Spinal cord (tissue), 10 donors: Measurements from ENCODE around the gene NCLN. TPM values are rescaled to one million over a fixed set of nuclear protein-coding genes. Genes with fewer than 3 reads are reported as not detected.
"Not testable (repeated sequence)": the region's sequence is repeated elsewhere in the genome, so short reads cannot be mapped to it uniquely, and the experiment has no call there.

ENCODE experiments used
- DNase-seq, 6 donors: peaks; one replicate each; pipeline versions ENCODE4 v3.0.0 to v3.0.0-alpha.2; 2013 to 2015; ENCODE audit warnings: low spot score in 6 of 6, low read depth in 4 of 6
- H3K27ac ChIP-seq: one replicate; pipeline ENCODE4 v1.5.1; 2013; ENCODE audit warnings: low read depth, low read length, control low read depth
- H3K27me3 ChIP-seq: one replicate; pipeline ENCODE4 v1.6.1; 2013; ENCODE audit warnings: low read length; ENCODE audit not compliant: control insufficient read depth, insufficient read depth
- H3K36me3 ChIP-seq: one replicate; pipeline ENCODE4 v1.6.1; 2013; ENCODE audit warnings: low read length; ENCODE audit not compliant: control insufficient read depth, insufficient read depth
- H3K4me1 ChIP-seq: one replicate; pipeline ENCODE4 v1.6.1; 2013; ENCODE audit warnings: low read length; ENCODE audit not compliant: control insufficient read depth, insufficient read depth
- H3K4me3 ChIP-seq: one replicate; pipeline ENCODE4 v1.5.1; 2013; ENCODE audit warnings: low read depth, low read length, control low read depth
- H3K9me3 ChIP-seq: one replicate; pipeline ENCODE4 v1.6.1; 2013; ENCODE audit warnings: low read length; ENCODE audit not compliant: control insufficient read depth, insufficient read depth
- WGBS: methylation state at CpG from one replicate; pipeline ENCODE4 v1.1.5; 2013; ENCODE audit warnings: missing lambda C conversion rate; ENCODE audit not compliant: insufficient coverage; 5-methylcytosine and 5-hydroxymethylcytosine counted together
- polyA plus RNA-seq, 2 donors: library from polyadenylated mRNA; unstranded; fragments of 120-200 nt; gene quantifications; one replicate each; pipeline ENCODE4 v1.2.1, GENCODE V29; 2013; ENCODE audit not compliant: insufficient read length in 2 of 2
- total RNA-seq, 2 donors: library from RNA; depleted of rRNA in 1 of 2; stranded (reverse); fragments of 120-200 nt in 1 of 2; fragments of >200 nt in 1 of 2; gene quantifications; one replicate each; pipeline versions ENCODE4 v1.2.3 to v1.2.4, GENCODE V29; 2013 to 2014
- donor health status: healthy.

Gene NCLN
- total and polyA plus RNA-seq, 4 donors, result 12.1 to 55.4 (median 31.2) TPM

DNA sequence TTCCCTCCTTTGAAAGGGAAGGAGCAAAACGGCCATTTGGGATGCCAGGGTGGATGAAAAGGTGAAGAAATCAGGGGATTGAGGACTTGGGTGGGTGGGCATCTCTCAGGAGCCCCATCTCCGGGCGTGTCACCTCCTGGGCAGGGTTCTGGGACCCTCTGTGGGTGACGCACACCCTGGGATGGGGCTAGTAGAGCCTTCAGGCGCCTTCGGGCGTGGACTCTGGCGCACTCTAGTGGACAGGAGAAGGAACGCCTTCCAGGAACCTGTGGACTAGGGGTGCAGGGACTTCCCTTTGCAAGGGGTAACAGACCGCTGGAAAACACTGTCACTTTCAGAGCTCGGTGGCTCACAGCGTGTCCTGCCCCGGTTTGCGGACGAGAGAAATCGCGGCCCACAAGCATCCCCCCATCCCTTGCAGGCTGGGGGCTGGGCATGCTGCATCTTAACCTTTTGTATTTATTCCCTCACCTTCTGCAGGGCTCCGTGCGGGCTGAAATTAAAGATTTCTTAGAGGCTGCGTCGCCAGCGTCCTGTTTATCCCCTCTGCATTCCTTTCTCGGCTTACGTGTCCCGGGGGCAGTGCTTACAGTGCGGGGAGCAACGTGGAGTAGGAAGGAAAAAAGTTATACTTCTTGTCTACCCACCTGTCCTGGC is 22.4 kb upstream of the NCLN start:
- Histone ChIP-seq H3K4me3 (no peak overlapping the region), H3K36me3 (no peaks in the 10 kb centered on the region), H3K27ac (no peak overlapping the region), H3K9me3 (no peaks in the 10 kb centered on the region), H3K4me1 (peaks cover 8% of the 10 kb centered on the region), H3K27me3 (no peaks in the 10 kb centered on the region)
- DNase-seq, result peak in 5 of 6 donors; percentile 17 to 89 (median 50)
- WGBS, result 16% methylated on average over 21 of the region's 27 CpGs

DNA sequence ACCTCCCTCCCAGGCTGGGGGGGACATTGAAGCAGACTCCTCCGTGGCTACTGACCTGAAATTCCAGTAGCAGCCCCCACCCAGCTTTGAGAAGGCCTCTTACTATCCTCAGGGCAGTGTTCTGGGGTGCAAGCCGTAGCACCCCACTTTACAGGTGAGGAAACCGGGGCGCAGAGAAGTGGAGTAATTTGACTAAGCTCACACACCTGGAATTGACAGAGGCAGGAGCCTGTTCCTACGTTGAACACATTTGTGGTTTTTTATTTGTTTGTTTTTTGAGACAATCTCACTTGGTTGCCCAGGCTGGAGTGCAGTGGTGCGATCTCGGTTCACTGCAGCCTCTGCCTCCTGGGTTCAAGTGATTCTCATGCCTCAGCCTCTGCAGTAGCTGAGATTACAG is 21.8 kb upstream of the NCLN start:
- WGBS, result 66% methylated on average over 4 of the region's 7 CpGs
- no peak for DNase-seq
- Histone ChIP-seq H3K27ac (no peak overlapping the region), H3K27me3 (no peaks in the 10 kb centered on the region), H3K4me3 (no peak overlapping the region), H3K4me1 (peaks cover 8% of the 10 kb centered on the region), H3K36me3 (no peaks in the 10 kb centered on the region), H3K9me3 (no peaks in the 10 kb centered on the region)

DNA sequence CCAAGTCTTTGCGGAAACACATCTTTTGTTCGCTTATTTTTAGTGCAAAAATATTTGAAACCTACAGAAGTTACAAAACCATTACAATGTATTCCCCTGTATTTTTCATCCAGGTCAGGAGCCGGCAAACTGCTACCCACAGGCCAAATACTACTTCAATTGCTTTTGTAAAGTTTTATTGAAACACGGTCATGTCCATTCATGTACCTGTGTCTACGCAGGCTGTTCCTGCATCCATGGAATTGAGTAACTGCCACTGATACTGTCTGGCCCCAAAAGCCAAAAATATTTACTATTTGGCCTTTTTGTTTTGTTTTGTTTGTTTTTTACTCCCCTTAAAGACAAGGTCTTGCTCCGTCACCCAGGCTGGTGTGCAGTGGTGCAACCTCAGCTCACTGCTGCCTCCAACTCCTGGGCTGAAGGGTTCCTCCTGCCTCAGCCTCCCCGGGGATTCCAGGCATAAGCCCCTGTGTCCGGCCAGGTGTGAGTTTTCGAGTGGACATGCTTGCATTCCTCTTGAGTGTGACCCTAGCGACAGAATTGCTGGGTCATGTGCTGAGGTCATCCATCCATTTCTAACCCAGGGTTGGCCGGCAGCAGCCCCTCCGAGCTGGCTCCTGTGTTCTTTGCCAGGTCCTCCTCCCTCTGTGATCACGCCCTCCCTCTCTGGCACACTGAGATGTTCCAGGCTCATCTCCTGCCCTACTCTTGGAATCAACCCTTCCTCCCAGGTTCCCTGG is 18.0 kb upstream of the NCLN start:
- Histone ChIP-seq H3K4me1 (peaks cover 8% of the 10 kb centered on the region), H3K27ac (no peak overlapping the region), H3K4me3 (no peak overlapping the region), H3K27me3 (no peaks in the 10 kb centered on the region), H3K36me3 (no peaks in the 10 kb centered on the region), H3K9me3 (no peaks in the 10 kb centered on the region)
- WGBS, result 70% methylated on average over 11 of the region's 13 CpGs
- no peak for DNase-seq

DNA sequence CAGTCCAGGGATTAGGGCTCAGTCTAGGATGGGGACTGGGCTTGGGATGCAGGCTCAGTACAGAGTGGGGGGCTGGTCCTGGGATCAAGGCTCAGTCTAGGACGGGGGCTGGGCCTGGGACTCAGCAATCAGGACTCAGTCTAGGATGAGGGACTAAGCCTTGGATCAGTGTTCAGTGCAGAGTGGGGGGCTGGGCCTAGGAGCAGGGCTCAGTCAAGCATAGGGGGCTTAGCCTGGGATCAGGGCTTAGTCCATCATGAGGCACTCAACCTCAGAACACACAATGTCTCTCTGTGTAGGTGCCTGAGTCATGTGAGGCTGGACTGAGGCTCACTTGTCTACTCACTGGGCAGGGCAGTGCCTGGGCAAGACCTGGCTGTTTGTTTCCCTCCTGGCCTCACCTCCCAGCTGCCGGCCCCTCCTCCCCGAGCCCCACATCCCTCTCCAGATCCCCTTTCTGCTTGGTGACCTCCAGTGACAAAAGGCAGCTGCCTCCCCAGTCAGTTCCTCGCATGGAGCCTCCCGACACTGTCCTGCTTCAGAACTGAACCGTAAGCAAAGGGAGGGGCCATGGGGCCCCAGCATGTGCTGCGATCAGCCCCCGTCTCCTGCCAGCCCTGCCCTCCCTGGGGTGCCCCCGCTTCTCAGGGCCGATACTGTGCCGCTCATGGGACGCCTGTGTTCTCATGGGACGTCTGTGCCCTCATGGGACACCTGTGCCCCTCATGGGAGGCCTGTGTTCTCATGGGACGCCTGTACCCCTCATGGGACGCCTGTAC is 13.6 kb upstream of the NCLN start:
- 92% methylated on average over 15 of the region's 15 CpGs for WGBS
- H3K27me3 ChIP-seq, result no peaks in the 10 kb centered on the region
- H3K9me3 ChIP-seq, result no peaks in the 10 kb centered on the region

DNA sequence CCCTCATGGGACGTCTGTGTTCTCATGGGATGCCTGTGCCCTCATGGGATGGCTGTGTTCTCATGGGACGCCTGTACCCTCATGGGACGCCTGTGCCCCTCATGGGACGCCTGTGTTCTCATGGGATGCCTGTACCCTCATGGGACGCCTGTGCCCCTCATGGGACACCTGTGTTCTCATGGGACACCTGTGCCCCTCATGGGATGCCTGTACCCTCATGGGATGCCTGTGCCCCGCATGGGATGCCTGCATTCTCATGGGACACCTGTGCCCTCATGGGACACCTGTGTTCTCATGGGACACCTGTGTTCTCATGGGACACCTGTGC is 13.1 kb upstream of the NCLN start:
- not testable (repeated sequence) for H3K4me1 ChIP-seq, DNase-seq
- 82% methylated on average over 6 of the region's 6 CpGs for WGBS

More for the DNA sequence above, 13.6 kb upstream of the NCLN start:
- Histone ChIP-seq H3K36me3 (no peaks in the 10 kb centered on the region), H3K4me1 (no peaks in the 10 kb centered on the region), H3K27ac (no peak overlapping the region), H3K4me3 (no peak overlapping the region)
- no peak for DNase-seq

DNA sequence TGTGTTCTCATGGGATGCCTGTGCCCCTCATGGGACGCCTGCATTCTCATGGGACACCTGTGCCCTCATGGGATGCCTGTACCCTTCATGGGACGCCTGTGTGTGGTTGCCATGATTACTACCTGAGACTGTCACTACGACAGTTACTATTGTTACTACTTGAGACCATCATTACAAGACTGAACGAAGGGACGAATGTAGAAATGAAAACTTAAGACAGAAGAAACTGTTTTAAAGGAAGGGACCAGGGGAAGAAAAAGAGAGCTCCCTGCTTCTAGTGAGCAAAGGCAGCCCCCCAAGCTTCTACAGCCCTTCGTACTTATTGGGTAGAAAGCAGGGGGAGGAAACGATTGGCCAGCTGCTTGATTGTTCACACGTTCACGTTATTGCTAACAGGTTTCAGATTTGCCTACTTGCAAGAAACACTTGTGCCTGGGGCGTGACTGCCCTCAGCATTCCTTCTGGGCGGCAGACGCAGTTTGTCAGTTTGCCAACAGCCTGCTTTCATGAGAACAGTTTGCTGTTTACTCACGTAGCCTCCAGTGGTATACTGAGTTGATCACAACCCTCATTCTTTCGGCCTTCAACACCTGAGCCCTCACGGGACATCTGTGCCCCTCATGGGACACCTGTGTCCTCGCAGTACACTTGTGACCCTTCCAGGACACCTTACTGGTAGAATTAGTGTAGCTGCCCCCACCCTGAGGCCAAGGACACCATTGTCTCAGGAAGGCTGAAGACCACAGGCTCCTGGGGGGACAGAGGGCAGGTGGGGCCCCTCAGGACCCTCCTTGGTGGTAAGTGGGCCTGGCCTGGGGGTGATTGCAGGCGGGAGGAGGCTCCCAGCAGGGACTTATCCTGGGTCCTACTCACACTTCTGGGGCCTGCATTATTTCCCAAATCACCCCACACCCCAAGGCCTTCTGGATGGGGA is 9.7 kb upstream of the NCLN start:
- H3K27ac ChIP-seq, result no peak overlapping the region
- DNase-seq, result no peak
- H3K9me3 ChIP-seq, result no peaks in the 10 kb centered on the region
- H3K36me3 ChIP-seq, result no peaks in the 10 kb centered on the region
- no peak overlapping the region for H3K4me3 ChIP-seq
- no peaks in the 10 kb centered on the region for H3K4me1 ChIP-seq
- 75% methylated on average over 12 of the region's 17 CpGs for WGBS
- no peaks in the 10 kb centered on the region for H3K27me3 ChIP-seq

More for the DNA sequence above, 13.1 kb upstream of the NCLN start:
- H3K9me3 ChIP-seq, H3K4me3 ChIP-seq, H3K36me3 ChIP-seq, H3K27me3 ChIP-seq, H3K27ac ChIP-seq: not testable (repeated sequence)

DNA sequence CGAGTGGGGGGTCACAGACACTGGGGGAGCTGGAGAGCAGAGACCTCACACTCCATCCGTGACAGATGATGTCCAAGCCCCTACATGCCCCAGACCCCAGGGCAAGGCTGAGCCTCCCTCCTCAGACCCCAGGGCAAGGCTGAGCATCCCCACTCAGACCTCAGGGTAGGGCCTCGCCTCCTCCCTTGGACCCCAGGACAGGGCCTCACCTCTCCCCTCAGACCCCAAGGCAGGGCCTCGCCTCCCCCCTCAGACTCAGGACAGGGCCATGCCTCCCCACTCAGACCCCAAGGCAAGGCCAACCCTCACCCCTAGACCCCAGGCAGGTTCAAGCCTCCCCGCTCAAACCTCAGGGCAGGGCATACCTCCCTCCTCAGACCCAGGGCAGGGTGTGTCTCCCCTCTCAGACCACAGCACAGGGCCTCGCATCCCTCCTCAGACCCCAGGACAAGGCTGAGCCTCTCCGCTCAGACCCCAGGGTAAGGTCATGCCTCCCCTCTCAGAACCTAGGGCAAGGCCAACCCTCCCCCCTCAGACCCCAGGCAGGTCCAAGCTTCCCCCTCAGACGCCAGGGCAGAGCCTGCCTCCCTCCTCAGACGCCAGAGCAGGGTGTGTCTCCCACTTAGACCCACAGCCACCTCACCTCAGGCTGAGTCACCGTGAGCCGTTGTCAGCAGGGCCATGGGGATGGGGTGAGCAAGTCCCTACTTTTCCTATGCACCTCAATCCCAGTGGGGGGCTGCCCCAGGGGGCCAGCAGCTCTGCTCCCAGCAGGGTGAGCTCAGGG is 8.8 kb upstream of the NCLN start:
- no peaks in the 10 kb centered on the region for H3K4me1 ChIP-seq
- H3K9me3 ChIP-seq, result no peaks in the 10 kb centered on the region
- no peaks in the 10 kb centered on the region for H3K36me3 ChIP-seq
- H3K4me3 ChIP-seq, result no peak overlapping the region
- WGBS, result 77% methylated on average over 6 of the region's 11 CpGs
- no peak for DNase-seq
- H3K27me3 ChIP-seq, result no peaks in the 10 kb centered on the region
- H3K27ac ChIP-seq, result no peak overlapping the region

DNA sequence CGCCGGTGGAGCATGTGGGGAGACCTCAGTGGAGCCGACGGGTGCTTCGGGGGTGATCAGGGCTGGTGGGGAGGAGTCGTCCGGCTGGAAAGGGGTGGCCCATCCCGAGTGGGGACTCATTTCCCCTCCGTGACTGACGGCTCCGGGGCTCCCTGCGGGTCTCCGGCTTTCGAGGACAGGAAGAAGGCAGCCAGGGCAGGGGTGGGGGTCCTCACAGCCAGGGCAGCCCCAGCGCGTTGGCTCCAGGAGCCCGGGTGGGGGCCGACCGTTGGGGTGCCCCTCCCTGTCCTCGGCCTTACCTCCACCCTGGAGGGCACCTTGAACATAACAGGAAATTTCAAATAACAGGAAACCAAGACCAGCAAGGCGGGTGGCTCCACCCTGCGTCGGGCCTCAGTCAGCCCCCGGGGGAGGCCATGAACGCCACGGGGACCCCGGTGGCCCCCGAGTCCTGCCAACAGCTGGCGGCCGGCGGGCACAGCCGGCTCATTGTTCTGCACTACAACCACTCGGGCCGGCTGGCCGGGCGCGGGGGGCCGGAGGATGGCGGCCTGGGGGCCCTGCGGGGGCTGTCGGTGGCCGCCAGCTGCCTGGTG is 7.3 kb upstream of the NCLN start, which contains the start of gene S1PR4:
TSS of gene S1PR4 (plus strand) at position 393 of the 596 bp plus-strand sequence. CDS start at position 417, 24 bp downstream.
- Histone ChIP-seq H3K4me3 (no peak within 1 kb of the TSS), H3K27ac (no peak within 1 kb of the TSS)
- DNase-seq, result no peak

More for the DNA sequence above, 7.3 kb upstream of the NCLN start, which contains the start of gene S1PR4:
- 69% methylated on average over 40 of the region's 42 CpGs for WGBS
- Histone ChIP-seq H3K27me3 (no peaks in the 10 kb centered on the region), H3K36me3 (no peaks in the 10 kb centered on the region), H3K9me3 (no peaks in the 10 kb centered on the region), H3K4me1 (no peaks in the 10 kb centered on the region)
